ENCODE data around the gene COA1.
"Not testable (repeated sequence)": the region's sequence is repeated elsewhere in the genome, so short reads cannot be mapped to it uniquely, and the experiment has no call there.

The COA1 gene

GRCh38 chr7:43689115-43689514, 40.2 kb downstream of the COA1 start:
- DNase-seq (ENCODE audit: low read depth) = no peak

DNA sequence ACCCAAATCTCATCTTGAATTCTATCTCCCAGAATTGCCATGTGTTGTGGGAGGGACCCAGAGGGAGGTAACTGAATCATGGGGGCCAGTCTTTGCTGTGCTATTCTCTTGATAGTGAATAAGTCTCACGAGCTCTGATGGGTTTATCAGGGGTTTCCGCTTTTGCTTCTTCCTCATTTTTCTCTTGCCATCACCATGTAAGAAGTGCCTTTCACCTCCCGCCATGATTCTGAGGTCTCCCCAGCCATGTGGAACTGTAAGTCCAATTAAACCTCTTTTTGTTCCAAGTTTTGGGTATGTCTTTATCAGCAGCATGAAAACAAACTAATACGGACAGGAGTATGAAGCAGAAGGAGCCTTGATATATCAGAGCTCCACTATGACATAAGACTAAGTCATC, 41.5 kb downstream of the COA1 start:
- DNase-seq (ENCODE audit: low read depth) = not testable (repeated sequence)

DNA sequence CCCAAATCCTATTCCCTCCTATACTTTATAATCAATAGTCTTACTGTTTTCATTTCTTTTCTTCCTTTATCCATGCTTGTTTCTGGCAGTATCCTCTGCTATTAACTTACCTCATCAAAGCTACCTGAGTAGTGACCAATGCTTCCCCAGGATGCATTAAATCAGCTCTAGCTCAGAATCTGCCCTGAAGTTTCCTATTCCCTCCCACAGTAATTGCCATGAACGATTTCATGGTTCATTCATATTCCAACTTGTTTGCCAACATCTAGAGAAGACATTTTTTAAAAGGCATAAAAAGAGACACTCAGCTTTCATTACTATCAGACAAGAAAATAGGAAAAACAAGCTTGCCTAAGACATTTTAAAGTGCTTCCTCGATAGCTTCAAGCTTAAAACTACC, 42.3 kb downstream of the COA1 start:
- DNase-seq (ENCODE audit: low read depth) = no peak

- no peak for DNase-seq (ENCODE audit: low read depth)
Observed at GRCh38 chr7:43680736-43681135, 48.6 kb downstream of the COA1 start.

- no peak for DNase-seq (ENCODE audit: low read depth)
Observed at GRCh38 chr7:43679210-43680068, 49.9 kb downstream of the COA1 start.

GRCh38 chr7:43678315-43678714, 51.0 kb downstream of the COA1 start:
- no peak for DNase-seq (ENCODE audit: low read depth)

GRCh38 chr7:43677864-43678263, 51.5 kb downstream of the COA1 start:
- no peak for DNase-seq (ENCODE audit: low read depth)

- peak; percentile 77 for DNase-seq (ENCODE audit: low read depth)
Observed at GRCh38 chr7:43674559-43675436, 54.5 kb downstream of the COA1 start.

GRCh38 chr7:43673243-43673976, 55.9 kb downstream of the COA1 start:
- not testable (repeated sequence) for DNase-seq (ENCODE audit: low read depth)

GRCh38 chr7:43671521-43671920, 57.8 kb downstream of the COA1 start:
- DNase-seq (ENCODE audit: low read depth) = no peak

GRCh38 chr7:43669286-43670081, 59.8 kb downstream of the COA1 start:
- DNase-seq (ENCODE audit: low read depth) = no peak

DNA sequence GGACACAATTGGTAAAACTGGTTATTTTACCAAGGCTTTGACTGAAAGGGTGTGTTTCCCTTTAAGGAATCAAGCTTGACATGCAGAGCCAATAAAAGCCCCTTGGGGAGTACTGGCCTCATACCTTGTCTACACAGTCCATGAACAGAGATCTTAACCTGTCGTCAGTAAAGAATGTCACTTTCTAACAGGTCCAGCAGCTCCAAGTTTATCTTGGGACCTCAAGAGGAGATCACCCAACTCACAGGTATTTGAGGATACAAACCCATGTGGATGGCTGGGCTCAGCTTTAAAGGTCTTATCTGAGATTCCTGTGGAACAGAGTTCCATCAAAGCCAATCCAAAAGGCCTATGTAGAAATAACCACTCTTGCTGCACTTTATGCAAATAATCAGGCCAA, 61.3 kb downstream of the COA1 start:
- DNase-seq (ENCODE audit: low read depth) = no peak

- no peak for DNase-seq (ENCODE audit: low read depth)
Observed at GRCh38 chr7:43666938-43667337, 62.4 kb downstream of the COA1 start.

DNA sequence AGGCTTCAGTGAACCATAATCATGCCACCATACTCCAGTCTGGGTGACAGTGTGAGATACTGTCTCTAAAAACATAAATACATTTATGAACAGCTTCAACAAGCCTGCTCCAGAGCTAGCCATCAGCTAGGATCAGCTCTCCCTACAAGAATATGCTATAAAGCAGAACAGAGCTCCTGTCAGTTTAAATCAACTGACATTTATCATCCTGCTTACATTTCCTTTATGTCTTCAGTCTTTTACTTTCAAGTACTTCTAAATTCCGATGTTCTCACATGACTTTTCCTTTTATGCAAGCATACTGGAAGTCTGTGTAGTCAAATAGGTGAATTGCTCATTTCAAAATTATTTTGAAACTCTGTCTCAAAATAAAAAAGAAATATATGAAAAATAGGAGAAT, 64.6 kb downstream of the COA1 start:
- no peak for DNase-seq (ENCODE audit: low read depth)

- no peak for DNase-seq (ENCODE audit: low read depth)
Observed at GRCh38 chr7:43660141-43660540, 69.2 kb downstream of the COA1 start.

DNA sequence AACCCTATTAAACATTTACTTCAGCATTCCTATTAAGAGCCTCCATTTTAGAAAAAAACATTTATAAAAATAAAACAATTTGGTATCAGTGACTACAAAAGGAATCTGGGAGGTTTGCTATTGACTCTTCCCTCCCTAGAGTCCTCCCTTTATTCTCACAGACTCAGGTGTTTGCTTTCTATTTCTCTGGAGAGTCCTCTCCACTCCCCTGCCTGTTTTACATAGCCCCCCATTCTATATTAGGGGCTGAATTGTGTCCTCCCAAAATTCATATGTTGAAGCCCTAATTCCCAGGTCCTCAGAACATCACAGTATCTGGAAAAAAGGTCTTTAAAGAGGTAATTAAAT, 69.8 kb downstream of the COA1 start:
- no peak for DNase-seq (ENCODE audit: low read depth)

- DNase-seq (ENCODE audit: low read depth) = peak; percentile 84
Observed at GRCh38 chr7:43658718-43659548, 70.4 kb downstream of the COA1 start.

DNA sequence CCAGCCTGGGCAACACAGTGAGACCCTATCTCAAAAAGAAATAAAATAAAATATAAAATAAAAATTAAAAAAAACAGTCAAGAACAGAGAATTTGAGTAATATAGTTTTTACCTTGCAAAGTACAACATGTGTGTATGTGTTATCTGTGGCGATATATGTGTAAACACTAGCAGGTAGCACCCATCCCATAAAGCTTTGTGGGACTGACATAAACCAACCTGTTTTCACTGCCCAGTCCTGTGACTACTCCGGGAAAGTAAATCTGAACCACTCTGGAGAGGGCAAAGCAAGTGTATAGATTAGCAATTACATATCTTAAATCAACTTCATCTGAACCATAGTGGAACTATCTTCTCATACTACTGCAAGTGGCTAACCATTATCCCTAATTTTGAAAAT, 72.3 kb downstream of the COA1 start:
- DNase-seq (ENCODE audit: low read depth) = no peak

DNA sequence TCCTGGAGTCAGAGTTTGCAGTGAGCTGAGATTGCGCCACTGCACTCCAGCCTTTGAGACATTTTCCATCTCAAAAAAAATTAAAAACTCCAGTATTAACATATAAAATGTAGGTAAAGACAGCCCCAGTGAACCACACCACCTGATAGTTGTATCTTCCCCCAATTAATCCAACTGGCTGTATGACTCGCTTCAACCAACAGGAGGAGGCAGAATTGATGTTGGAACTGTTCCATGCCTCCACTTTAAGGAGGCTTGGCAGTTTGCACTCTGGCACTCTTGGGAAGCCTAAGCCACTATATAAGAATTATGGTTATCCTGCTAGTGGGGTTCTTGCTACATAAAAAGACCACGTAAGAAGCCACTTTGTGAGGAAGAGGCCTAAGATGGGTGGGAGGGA, 73.7 kb downstream of the COA1 start:
- no peak for DNase-seq (ENCODE audit: low read depth)

GRCh38 chr7:43653891-43654504, 75.3 kb downstream of the COA1 start:
- DNase-seq (ENCODE audit: low read depth) = no peak

All from stromal cell of bone marrow (primary cell).